Measurements from ENCODE around the gene RNU6-7. TPM values are rescaled to one million over a fixed set of nuclear protein-coding genes. Genes with fewer than 3 reads are reported as not detected.

Gene RNU6-7
- not detected in 2 replicates for total RNA-seq

GRCh38 chr14:32201816-32202490 lies at the start of gene RNU6-7:
Gene RNU6-7 (plus strand): TSS chr14:32202045.

DNA sequence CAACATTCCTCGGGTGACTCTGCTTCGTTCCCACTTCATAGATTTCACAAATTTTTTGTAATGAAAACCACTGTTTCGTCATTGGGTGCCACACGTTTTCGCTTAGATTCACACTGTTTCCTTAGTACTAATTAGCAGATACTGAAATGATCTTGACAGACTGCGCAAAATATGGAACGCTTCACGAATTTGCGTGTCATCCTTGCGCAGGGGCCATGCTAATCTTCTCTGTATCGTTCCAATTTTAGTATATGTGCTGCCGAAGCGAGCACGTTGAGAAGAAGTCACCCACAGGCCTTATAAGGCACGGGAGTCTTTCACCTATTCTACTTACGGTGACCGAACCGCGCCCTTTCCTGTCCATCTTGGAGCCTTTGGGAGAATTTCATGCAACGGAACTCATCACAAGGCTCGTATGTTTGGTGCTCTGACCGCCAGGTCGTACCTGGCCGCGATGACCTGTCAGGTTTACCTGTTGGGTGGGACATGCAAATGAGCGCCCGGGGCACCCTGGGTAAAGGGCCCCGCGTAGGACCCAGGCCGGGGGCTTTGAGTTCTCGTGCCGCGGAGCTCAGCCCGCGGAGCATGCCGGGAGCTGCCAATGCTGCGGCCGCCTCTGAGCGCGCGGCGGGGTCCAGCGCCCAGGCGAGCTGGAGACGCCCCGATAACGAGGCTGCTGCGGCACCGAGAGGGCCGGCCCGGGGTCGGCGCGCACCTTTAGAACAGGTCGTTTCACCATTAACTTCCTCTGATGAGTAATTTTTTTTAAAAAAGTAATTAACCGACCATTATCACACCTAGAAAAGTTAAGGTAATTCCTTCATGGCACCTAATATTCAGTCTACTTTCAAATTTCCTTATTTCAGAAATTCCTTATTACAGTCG lies 1.4 kb downstream of the RNU6-7 start, which contains the start of gene RNU6-8:
Gene RNU6-8 (minus strand): TSS at position 272 of the 885 bp plus-strand sequence.

Other genes with a start within 250 kb of the RNU6-7 start
- 34.9 and 43.2 TPM in 2 replicates for gene ARHGAP5, start 124.7 kb upstream of the RNU6-7 start, total RNA-seq
- gene RNU6-8, start 1.2 kb downstream of the RNU6-7 start, total RNA-seq, result not detected in 2 replicates
- gene AKAP6, start 127.3 kb downstream of the RNU6-7 start, total RNA-seq, result under 0.01 and 0.95 TPM in 2 replicates